ENCODE results near the gene SCRN1.

DNA sequence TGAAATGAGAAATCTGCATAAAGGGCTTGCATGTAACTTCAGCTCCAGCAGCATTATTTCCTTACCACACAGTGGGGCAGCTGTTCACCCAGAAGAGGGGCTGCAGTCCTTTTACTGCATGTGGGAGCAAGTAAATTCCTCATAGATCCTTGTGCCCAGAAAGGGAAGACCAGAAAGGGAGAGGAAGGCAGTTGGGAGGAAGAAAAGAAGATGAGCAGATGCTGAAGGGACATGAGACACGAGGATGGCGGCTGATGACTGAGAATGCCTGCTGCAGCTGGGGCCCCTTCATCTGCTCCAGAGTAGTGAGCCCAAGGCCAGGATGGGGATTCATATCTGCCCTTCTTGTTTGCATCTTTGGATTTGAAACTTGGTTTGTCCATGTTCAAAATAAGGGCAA lies 102.8 kb downstream of the SCRN1 start:
- TF ChIP-seq, protein P1, sequence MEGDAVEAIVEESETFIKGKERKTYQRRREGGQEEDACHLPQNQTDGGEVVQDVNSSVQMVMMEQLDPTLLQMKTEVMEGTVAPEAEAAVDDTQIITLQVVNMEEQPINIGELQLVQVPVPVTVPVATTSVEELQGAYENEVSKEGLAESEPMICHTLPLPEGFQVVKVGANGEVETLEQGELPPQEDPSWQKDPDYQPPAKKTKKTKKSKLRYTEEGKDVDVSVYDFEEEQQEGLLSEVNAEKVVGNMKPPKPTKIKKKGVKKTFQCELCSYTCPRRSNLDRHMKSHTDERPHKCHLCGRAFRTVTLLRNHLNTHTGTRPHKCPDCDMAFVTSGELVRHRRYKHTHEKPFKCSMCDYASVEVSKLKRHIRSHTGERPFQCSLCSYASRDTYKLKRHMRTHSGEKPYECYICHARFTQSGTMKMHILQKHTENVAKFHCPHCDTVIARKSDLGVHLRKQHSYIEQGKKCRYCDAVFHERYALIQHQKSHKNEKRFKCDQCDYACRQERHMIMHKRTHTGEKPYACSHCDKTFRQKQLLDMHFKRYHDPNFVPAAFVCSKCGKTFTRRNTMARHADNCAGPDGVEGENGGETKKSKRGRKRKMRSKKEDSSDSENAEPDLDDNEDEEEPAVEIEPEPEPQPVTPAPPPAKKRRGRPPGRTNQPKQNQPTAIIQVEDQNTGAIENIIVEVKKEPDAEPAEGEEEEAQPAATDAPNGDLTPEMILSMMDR (IDR thresholded peaks at IDR 0.05; ENCODE audit: insufficient read depth, low read length): no peak
- TF ChIP-seq GABPA (IDR thresholded peaks at IDR 0.05; ENCODE audit: low read depth): no peak
- no peak for TF ChIP-seq POLR2AphosphoS5 (IDR thresholded peaks at IDR 0.05; ENCODE audit: low read depth)
- TF ChIP-seq, protein P2, sequence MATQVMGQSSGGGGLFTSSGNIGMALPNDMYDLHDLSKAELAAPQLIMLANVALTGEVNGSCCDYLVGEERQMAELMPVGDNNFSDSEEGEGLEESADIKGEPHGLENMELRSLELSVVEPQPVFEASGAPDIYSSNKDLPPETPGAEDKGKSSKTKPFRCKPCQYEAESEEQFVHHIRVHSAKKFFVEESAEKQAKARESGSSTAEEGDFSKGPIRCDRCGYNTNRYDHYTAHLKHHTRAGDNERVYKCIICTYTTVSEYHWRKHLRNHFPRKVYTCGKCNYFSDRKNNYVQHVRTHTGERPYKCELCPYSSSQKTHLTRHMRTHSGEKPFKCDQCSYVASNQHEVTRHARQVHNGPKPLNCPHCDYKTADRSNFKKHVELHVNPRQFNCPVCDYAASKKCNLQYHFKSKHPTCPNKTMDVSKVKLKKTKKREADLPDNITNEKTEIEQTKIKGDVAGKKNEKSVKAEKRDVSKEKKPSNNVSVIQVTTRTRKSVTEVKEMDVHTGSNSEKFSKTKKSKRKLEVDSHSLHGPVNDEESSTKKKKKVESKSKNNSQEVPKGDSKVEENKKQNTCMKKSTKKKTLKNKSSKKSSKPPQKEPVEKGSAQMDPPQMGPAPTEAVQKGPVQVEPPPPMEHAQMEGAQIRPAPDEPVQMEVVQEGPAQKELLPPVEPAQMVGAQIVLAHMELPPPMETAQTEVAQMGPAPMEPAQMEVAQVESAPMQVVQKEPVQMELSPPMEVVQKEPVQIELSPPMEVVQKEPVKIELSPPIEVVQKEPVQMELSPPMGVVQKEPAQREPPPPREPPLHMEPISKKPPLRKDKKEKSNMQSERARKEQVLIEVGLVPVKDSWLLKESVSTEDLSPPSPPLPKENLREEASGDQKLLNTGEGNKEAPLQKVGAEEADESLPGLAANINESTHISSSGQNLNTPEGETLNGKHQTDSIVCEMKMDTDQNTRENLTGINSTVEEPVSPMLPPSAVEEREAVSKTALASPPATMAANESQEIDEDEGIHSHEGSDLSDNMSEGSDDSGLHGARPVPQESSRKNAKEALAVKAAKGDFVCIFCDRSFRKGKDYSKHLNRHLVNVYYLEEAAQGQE (IDR thresholded peaks at IDR 0.05; ENCODE audit: insufficient replicate concordance, low read depth): no peak
